Adrenal gland (tissue), 12 donors: ENCODE data around the gene SLIT3. TPM values are rescaled to one million over a fixed set of nuclear protein-coding genes. Genes with fewer than 3 reads are reported as not detected.

Experiments
- DNase-seq, 7 donors: peaks; one replicate each; pipeline ENCODE4 v3.0.0-alpha.2; 2019 to 2020
- H3K27ac ChIP-seq, 5 donors: fragments of 200-600 bp; sonication (generic) in 4 of 5; 1 replicate in 3 of 5; 2 replicates in 2 of 5; pipeline versions ENCODE4 v1.5.1 to v1.8.0; 2016 to 2020; ENCODE audit warnings: mild to moderate bottlenecking in 1 of 5
- H3K27me3 ChIP-seq: fragments of 200-600 bp; 2 replicates; pipeline ENCODE4 v1.8.0; 2021
- H3K36me3 ChIP-seq, 2 donors: fragments of 200-600 bp; replicated peaks in 1 of 2; 1 replicate in 1 of 2; 2 replicates in 1 of 2; pipeline versions ENCODE4 v1.5.1 to v1.8.0; 2018 to 2022
- H3K4me1 ChIP-seq, 2 donors: fragments of 200-600 bp; replicated peaks in 1 of 2; 1 replicate in 1 of 2; 2 replicates in 1 of 2; pipeline versions ENCODE4 v1.5.1 to v1.8.0; 2018 to 2021
- H3K4me3 ChIP-seq, 4 donors: fragments of 200-600 bp; sonication (generic) in 3 of 4; one replicate each; pipeline ENCODE4 v1.5.1; 2016 to 2018
- H3K9me3 ChIP-seq, 3 donors: fragments of 200-600 bp; sonication (generic) in 1 of 3; replicated peaks in 1 of 3; 1 replicate in 2 of 3; 2 replicates in 1 of 3; pipeline versions ENCODE4 v1.5.1 to v1.8.0; 2016 to 2021
- POLR2A ChIP-seq, 2 donors: fragments of 450-650 bp; IDR thresholded peaks; one replicate each; pipeline ENCODE4 v1.6.1; 2017; ENCODE audit warnings: antibody characterized with exemption in 2 of 2, mild to moderate bottlenecking in 2 of 2, moderate library complexity in 1 of 2
- WGBS, 4 donors: extraction: QIAGEN DNeasy Blood & Tissue Kit in 2 of 4; methylation state at CpG; one replicate each; pipeline versions ENCODE4 v1.1.5 to v1.1.7; 2013 to 2017; 5-methylcytosine and 5-hydroxymethylcytosine counted together
- intact Hi-C, 2 donors: fragments of 100-400 bp; cut with DNase I; formaldehyde crosslinking; loops; one replicate each; pipeline versions ENCODE4 v1.14.1 to v1.15.0; 2022 to 2023
- polyA plus RNA-seq, 3 donors: library from polyadenylated mRNA; stranded (reverse); fragments of 200-250 nt in 2 of 3; fragments of 350-450 nt in 1 of 3; fragmentation: Illumina TruSeq in 1 of 3; extraction: RNeasy Lipid Tissue Mini Kit (QIAGEN cat#74804) in 1 of 3; gene quantifications; one replicate each; pipeline ENCODE4 v1.2.3, GENCODE V29; 2013 to 2014
- total RNA-seq, 9 donors: library from RNA; depleted of rRNA in 4 of 9; stranded (reverse); fragments of >200 nt in 4 of 9; fragments of 120-200 nt in 1 of 9; fragmentation: NEBNext Ultra II Directional in 1 of 9; extraction: Animal tissue kit (Norgen Biotek cat#: 25700) in 1 of 9; gene quantifications; one replicate each; pipeline versions ENCODE4 v1.1.0 to v1.2.4, GENCODE V29; 2013 to 2023
- TF ChIP-seq, protein P1 (sequence below), 6 experiments: fragments of 450-650 bp in 4 of 6; fragments of 200-600 bp in 2 of 6; sonication (generic) in 1 of 6; IDR thresholded peaks; 1 replicate in 5 of 6; 2 replicates in 1 of 6; pipeline versions ENCODE4 v1.5.1 to v1.8.0; 2016 to 2021; ENCODE audit warnings: antibody characterized with exemption in 6 of 6, mild to moderate bottlenecking in 2 of 6, moderate library complexity in 1 of 6
- donor health status: healthy with polysubstance abuse.
- donor health status: Bipolar disorder and iron deficiency.
- donor health status: DM: yes; HTN: yes; CAD: no.
- donor health status: DM: no; HTN: no; CAD: no.
- donor health status: DM: no; HTN: no; CAD: no.
- donor health status: DM: yes; HTN: yes; CAD: no.

The SLIT3 gene
- total and polyA plus RNA-seq, 12 donors, result 10.0 to 94.1 (median 32.8) TPM

DNA sequence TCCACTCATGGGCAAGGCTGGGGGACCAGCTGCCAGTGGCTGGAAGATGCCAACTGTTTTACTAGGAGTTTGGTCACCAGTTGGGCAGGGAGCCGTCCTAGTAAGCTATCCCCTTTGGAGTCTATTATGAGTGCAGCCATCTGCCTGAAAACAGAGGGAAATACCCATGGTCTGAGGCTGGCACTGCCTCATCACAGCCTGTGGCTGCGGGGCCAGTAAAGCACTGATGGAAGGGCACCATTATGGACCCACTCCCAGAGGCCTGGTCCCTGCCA lies 534.6 kb downstream of the SLIT3 start:
- no peak overlapping the region for H3K4me3 ChIP-seq
- intact Hi-C loops, result no loop called here
- DNase-seq, result no peak
- H3K27ac ChIP-seq, result no peak overlapping the region
- 75 to 94% (median 84%) methylated on average over 2 of the region's 2 CpGs for WGBS, 4 donors
- peaks cover 0 to 12% of the 10 kb centered on the region in 2 donors for H3K4me1 ChIP-seq
- no peaks in the 10 kb centered on the region for H3K9me3 ChIP-seq
- no peaks in the 10 kb centered on the region for H3K27me3 ChIP-seq
- TF ChIP-seq, protein P1, sequence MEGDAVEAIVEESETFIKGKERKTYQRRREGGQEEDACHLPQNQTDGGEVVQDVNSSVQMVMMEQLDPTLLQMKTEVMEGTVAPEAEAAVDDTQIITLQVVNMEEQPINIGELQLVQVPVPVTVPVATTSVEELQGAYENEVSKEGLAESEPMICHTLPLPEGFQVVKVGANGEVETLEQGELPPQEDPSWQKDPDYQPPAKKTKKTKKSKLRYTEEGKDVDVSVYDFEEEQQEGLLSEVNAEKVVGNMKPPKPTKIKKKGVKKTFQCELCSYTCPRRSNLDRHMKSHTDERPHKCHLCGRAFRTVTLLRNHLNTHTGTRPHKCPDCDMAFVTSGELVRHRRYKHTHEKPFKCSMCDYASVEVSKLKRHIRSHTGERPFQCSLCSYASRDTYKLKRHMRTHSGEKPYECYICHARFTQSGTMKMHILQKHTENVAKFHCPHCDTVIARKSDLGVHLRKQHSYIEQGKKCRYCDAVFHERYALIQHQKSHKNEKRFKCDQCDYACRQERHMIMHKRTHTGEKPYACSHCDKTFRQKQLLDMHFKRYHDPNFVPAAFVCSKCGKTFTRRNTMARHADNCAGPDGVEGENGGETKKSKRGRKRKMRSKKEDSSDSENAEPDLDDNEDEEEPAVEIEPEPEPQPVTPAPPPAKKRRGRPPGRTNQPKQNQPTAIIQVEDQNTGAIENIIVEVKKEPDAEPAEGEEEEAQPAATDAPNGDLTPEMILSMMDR (IDR thresholded peaks at IDR 0.05), result no peak
- TF ChIP-seq POLR2A (IDR thresholded peaks at IDR 0.05), result no peak
- no peaks in the 10 kb centered on the region for H3K36me3 ChIP-seq

DNA sequence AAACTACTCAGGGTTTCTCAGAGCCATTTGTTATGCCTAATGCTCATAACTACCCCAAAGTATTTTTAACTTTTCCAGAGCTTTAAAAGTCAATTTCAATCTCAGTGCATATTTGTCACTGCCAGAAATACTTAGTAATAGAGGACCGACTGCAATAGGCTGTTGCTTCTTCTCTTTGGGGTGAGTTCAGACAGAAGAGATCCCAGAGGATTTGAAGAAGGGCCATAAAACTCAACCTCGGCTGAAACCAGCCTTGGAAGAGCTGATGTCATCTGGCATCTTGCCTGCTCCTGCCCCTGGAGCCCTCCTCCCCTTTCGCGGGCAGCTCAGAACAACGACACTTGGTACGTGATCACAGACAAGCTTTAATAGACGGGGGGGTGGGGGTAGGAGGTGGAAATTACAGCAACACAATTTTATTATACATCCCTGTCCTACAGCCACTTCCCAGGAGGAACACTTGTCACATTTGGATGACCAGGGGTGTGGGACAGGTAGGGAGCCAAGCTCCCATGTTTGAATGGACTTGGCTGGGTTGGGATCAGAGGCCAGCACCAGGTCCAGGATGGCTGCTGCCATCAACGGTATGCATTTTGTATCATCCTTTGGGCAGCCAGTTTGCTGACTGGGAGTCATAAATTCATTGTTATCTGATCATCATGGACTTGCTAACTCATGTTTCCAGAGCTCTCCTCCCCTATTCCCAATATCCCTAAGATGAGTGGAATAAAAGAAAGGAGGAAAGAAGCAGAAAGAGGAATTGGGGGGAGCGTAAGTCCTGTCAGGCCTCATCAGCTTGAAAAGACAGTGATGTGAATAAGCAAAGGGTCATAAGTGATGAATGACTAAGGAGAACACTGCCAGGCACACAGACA lies 535.2 kb downstream of the SLIT3 start:
- Histone ChIP-seq H3K4me1 (peaks cover 0 to 10% of the 10 kb centered on the region in 2 donors), H3K4me3 (no peak overlapping the region), H3K27me3 (no peaks in the 10 kb centered on the region), H3K9me3 (no peaks in the 10 kb centered on the region), H3K27ac (no peak overlapping the region), H3K36me3 (no peaks in the 10 kb centered on the region)
- TF ChIP-seq, protein P1 (IDR thresholded peaks at IDR 0.05), result no peak
- DNase-seq, result peak; percentile 59 to 80 (median 63)
- intact Hi-C loops, result no loop called here
- 24 to 45% (median 34%) methylated on average over 8 to 9 of the region's 9 CpGs for WGBS, 4 donors

DNA sequence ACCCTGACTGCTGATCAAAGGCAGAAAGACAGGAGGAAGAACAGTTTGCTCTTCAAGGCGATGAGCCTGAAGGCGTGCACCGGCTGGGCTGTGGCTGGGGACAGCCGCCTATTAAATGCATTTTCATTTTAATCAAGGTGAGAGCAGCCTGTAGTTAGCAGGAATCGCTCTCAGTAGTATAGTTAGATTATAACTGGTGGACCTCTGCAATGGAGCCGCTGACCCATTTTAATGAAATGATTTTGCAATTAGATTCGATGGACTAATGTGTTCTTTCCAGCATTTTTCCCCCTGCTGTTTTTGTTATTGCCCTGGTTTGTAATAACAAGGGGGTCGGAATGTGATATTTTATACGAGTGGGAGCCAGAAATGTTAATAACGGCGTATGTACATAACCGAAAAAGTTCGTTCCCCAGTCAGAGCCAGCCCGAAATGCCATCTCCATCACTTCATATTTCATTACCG lies 535.8 kb downstream of the SLIT3 start:
- H3K27me3 ChIP-seq, result no peaks in the 10 kb centered on the region
- intact Hi-C loops, result no loop called here
- no peaks in the 10 kb centered on the region for H3K9me3 ChIP-seq
- peaks cover 0 to 10% of the 10 kb centered on the region in 2 donors for H3K4me1 ChIP-seq
- DNase-seq, result no peak
- TF ChIP-seq, protein P1 (IDR thresholded peaks at IDR 0.05), result no peak
- TF ChIP-seq POLR2A (IDR thresholded peaks at IDR 0.05), result no peak
- no peak overlapping the region for H3K4me3 ChIP-seq
- no peak overlapping the region for H3K27ac ChIP-seq
- WGBS, 4 donors, result 78 to 86% (median 82%) methylated on average over 15 of the region's 15 CpGs
- H3K36me3 ChIP-seq, result peaks cover 0 to 1% of the 10 kb centered on the region in 2 donors

DNA sequence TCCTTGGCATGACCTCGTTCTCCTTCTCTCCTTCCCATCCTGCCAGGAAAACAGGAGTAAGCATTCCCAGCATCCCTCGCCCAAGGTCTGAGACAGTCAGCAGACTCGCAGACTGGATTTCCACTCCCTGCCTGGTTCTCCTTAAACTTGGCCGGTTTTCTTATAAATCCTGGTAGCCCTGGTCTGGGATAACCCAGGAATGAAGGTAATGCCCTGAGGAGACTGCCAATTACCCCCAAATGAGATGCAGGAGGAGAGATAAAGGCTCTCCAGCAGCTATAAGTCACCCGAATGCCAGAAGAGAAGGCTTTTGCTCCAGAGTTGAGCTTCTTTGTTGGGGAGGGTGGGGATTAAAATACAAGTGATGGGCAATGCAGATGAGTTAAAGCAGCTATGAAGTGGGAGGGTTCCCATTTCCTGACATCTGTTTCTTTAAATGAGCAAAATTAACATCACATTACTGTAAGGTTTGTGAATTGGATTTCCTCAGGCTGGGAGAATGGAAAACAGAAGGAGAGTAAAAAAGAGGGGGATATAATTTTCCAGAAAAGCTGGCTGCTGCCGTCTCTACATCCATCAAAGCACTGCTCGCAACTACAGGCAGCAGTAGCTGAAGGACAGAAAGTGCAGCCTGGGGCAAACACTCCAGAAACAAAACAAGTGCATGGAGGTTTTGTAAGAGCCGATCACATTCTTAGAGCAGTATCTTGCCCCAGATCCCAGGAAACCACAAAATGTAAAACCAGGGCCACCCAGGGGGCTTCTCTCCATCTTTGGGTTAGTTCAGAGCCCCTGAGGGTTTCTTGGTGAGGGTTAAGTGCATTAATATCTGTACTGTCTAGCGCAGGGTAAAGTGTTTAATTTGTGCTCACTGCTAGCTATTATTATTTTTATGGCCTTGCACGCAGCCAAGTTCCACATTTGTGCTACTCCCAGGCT lies 544.2 kb downstream of the SLIT3 start:
- peaks cover 0 to 19% of the 10 kb centered on the region in 2 donors for H3K36me3 ChIP-seq
- H3K27me3 ChIP-seq, result no peaks in the 10 kb centered on the region
- no peaks in the 10 kb centered on the region for H3K9me3 ChIP-seq
- TF ChIP-seq POLR2A (IDR thresholded peaks at IDR 0.05), result no peak
- TF ChIP-seq, protein P1 (IDR thresholded peaks at IDR 0.05), result no peak
- intact Hi-C loops, result no loop called here
- no peaks in the 10 kb centered on the region for H3K4me1 ChIP-seq
- no peak overlapping the region for H3K27ac ChIP-seq
- WGBS, 4 donors, result 68 to 80% (median 76%) methylated on average over 10 of the region's 10 CpGs
- DNase-seq, result no peak
- H3K4me3 ChIP-seq, result no peak overlapping the region
